SK-N-SH (cell line): ENCODE results near the gene NKD1. TPM values are rescaled to one million over a fixed set of nuclear protein-coding genes. Genes with fewer than 3 reads are reported as not detected.
"Not testable (repeated sequence)": the region's sequence is repeated elsewhere in the genome, so short reads cannot be mapped to it uniquely, and the experiment has no call there.

Experiments
- CTCF ChIA-PET: fragments of 300-600, 350-600 bp; formaldehyde crosslinking; extraction: SDS; loops from one replicate; lab custom pipeline; 2021; lab: Yijun Ruan, JAX
- POLR2A ChIA-PET: fragments of 350-600 bp; sonication (Branson Sonifier 250); formaldehyde crosslinking; extraction: SDS; loops from one replicate; lab custom pipeline; 2020; ENCODE audit warnings: antibody characterized with exemption, inconsistent platforms; lab: Yijun Ruan, JAX
- DNase-seq: peaks from one replicate; pipeline ENCODE4 v3.0.0; 2012
- H2AFZ ChIP-seq: fragments of 200-600 bp; sonication (generic); 2 replicates; pipeline ENCODE4 v1.8.1; 2016; ENCODE audit warnings: antibody characterized with exemption, mild to moderate bottlenecking, low read depth
- H3F3A ChIP-seq: fragments of 200-600 bp; sonication (generic); replicated peaks from 2 replicates; pipeline ENCODE3; 2016; ENCODE audit warnings: antibody characterized with exemption, mild to moderate bottlenecking; ENCODE audit not compliant: insufficient read depth
- H3K27ac ChIP-seq, 2 experiments: fragments of 200-500 bp in 1 of 2; fragments of 200-600 bp in 1 of 2; sonication (Bioruptor generic) in 1 of 2; sonication (generic), shearing (Covaris generic) in 1 of 2; 2 replicates each; pipeline versions ENCODE4 v1.5.1 to v1.6.1; 2014 to 2016; ENCODE audit warnings: low read depth in 2 of 2, inconsistent platforms in 1 of 2, low read length in 1 of 2, mild to moderate bottlenecking in 1 of 2, mixed read lengths in 1 of 2
- H3K27me3 ChIP-seq: fragments of 200-600 bp; sonication (generic), shearing (Covaris generic); 2 replicates; pipeline ENCODE4 v1.6.1; 2016; ENCODE audit warnings: mixed run types; ENCODE audit not compliant: insufficient read depth
- H3K36me3 ChIP-seq, 2 experiments: fragments of 200-500 bp in 1 of 2; fragments of 200-600 bp in 1 of 2; sonication (Bioruptor generic) in 1 of 2; sonication (generic) in 1 of 2; replicated peaks in 1 of 2; 2 replicates each; pipeline versions ENCODE3 to v1.5.1; 2014 to 2016; ENCODE audit warnings: low read length in 1 of 2, mild to moderate bottlenecking in 1 of 2; ENCODE audit not compliant: insufficient read depth in 2 of 2, control insufficient read depth in 1 of 2
- H3K4me1 ChIP-seq, 2 experiments: fragments of 200-500 bp in 1 of 2; fragments of 200-600 bp in 1 of 2; sonication (Bioruptor generic) in 1 of 2; sonication (generic), shearing (Covaris generic) in 1 of 2; 2 replicates each; pipeline versions ENCODE4 v1.5.1 to v1.6.1; 2014 to 2016; ENCODE audit warnings: low read depth in 1 of 2, low read length in 1 of 2, mixed run types in 1 of 2; ENCODE audit not compliant: insufficient read depth in 2 of 2, control insufficient read depth in 1 of 2
- H3K4me2 ChIP-seq: fragments of 200-600 bp; sonication (generic), shearing (Covaris generic); 2 replicates; pipeline ENCODE4 v1.6.1; 2017; ENCODE audit warnings: mixed run types
- H3K4me3 ChIP-seq, 2 experiments: fragments of 200-500 bp in 1 of 2; fragments of 200-600 bp in 1 of 2; sonication (Bioruptor generic) in 1 of 2; sonication (generic), shearing (Covaris generic) in 1 of 2; 2 replicates each; pipeline versions ENCODE4 v1.5.1 to v1.8.1; 2014 to 2016; ENCODE audit warnings: low read depth in 2 of 2, inconsistent platforms in 1 of 2, low read length in 1 of 2, mild to moderate bottlenecking in 1 of 2, mixed read lengths in 1 of 2, moderate library complexity in 1 of 2
- H3K79me2 ChIP-seq: fragments of 200-600 bp; sonication (generic); 2 replicates; pipeline ENCODE4 v1.8.1; 2017; ENCODE audit warnings: mild to moderate bottlenecking; ENCODE audit not compliant: insufficient read depth
- H3K9ac ChIP-seq: fragments of 200-600 bp; sonication (generic); 2 replicates; pipeline ENCODE4 v1.6.1; 2017; ENCODE audit warnings: mixed run types
- H3K9me2 ChIP-seq: fragments of 200-600 bp; sonication (generic); 2 replicates; pipeline ENCODE4 v1.6.1; 2017; ENCODE audit warnings: mixed run types
- H3K9me3 ChIP-seq: fragments of 200-600 bp; sonication (generic); 2 replicates; pipeline ENCODE4 v1.6.1; 2017; ENCODE audit warnings: mixed run types, mild to moderate bottlenecking, moderate library complexity
- H4K20me1 ChIP-seq: fragments of 200-600 bp; sonication (generic); 2 replicates; pipeline ENCODE4 v1.6.1; 2017; ENCODE audit warnings: mild to moderate bottlenecking, mixed run types; ENCODE audit not compliant: insufficient read depth
- EZH2phosphoT487 ChIP-seq: fragments of 200-600 bp; sonication (generic); IDR thresholded peaks from 2 replicates; pipeline ENCODE4 v1.6.1; 2017; ENCODE audit warnings: low read depth, mixed run types, mild to moderate bottlenecking, antibody characterized with exemption, moderate library complexity, borderline replicate concordance
- FOSL2 ChIP-seq: IDR thresholded peaks from 2 replicates; pipeline ENCODE4 v1.4.0; 2012; ENCODE audit warnings: low read depth, mild to moderate bottlenecking, moderate library complexity, borderline replicate concordance
- GABPA ChIP-seq: IDR thresholded peaks from 2 replicates; pipeline ENCODE4 v1.4.0; 2012; ENCODE audit warnings: low read depth, mild to moderate bottlenecking
- JUND ChIP-seq: IDR thresholded peaks from 2 replicates; pipeline ENCODE4 v1.4.0; 2012
- NFIC ChIP-seq: IDR thresholded peaks from 2 replicates; pipeline ENCODE4 v1.4.0; 2012; ENCODE audit warnings: borderline replicate concordance
- NRF1 ChIP-seq: IDR thresholded peaks from 2 replicates; pipeline ENCODE4 v1.6.1; 2012; ENCODE audit warnings: low read depth, mild to moderate bottlenecking, low read length
- RCOR1 ChIP-seq: fragments of 150-350 bp; IDR thresholded peaks from 2 replicates; pipeline ENCODE4 v1.6.1; 2017; ENCODE audit warnings: antibody characterized with exemption, low read length
- SIN3A ChIP-seq: IDR thresholded peaks from 2 replicates; pipeline ENCODE4 v1.6.1; 2012; ENCODE audit warnings: low read depth, mild to moderate bottlenecking, low read length, moderate library complexity, borderline replicate concordance
- SMC3 ChIP-seq: IDR thresholded peaks from 2 replicates; pipeline ENCODE4 v1.6.1; 2012; ENCODE audit warnings: low read depth, low read length, improper control_type of control experiment
- TCF12 ChIP-seq: IDR thresholded peaks from 2 replicates; pipeline ENCODE4 v1.4.0; 2012
- YY1 ChIP-seq: IDR thresholded peaks from 2 replicates; pipeline ENCODE4 v1.4.0; 2012; ENCODE audit warnings: low read depth, mild to moderate bottlenecking
- WGBS: methylation state at CpG from one replicate; pipeline ENCODE4 v1.1.6; 2017; ENCODE audit warnings: low lambda C conversion rate; 5-methylcytosine and 5-hydroxymethylcytosine counted together
- polyA plus RNA-seq, 3 experiments: library from polyadenylated mRNA; depleted of rRNA; stranded (reverse); fragments of >200 nt; gene quantifications; 2 replicates each; pipeline ENCODE4 v1.2.3, GENCODE V29; 2012
- TF ChIP-seq, protein P1 (sequence below): IDR thresholded peaks from 2 replicates; pipeline ENCODE4 v1.4.0; 2012; ENCODE audit warnings: low read depth
- TF ChIP-seq, protein P2 (sequence below): fragments of 200-600 bp; sonication (generic); IDR thresholded peaks from 2 replicates; pipeline ENCODE4 v1.6.1; 2017; ENCODE audit warnings: antibody characterized with exemption, mild to moderate bottlenecking, moderate library complexity
- TF ChIP-seq, protein P3 (sequence below): IDR thresholded peaks from 2 replicates; pipeline ENCODE4 v1.4.0; 2012; ENCODE audit warnings: low read depth, borderline replicate concordance

Gene NKD1
- polyA plus RNA-seq, 1 of the 3 experiments (the other 2 are of a cell fraction), result 0.02 TPM

DNA sequence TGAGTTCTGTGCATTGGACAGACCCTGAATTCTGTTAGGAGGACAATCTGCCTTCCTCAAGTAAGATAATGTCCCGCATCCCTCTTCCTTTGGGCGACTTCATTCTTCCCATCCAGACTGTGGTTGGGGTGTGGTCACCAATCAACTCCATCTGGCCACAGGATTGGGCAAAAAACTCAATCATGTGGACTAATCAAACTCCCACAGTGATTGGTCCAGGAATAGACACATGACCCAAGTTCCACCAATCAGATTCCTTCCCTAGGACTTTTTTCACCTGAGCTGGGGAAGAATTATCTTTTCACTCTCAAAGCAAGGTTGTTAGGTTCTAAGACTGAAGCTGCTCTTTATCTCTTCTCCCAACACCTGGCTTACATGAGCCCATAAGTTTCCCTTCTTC lies 13.2 kb upstream of the NKD1 start:
- Histone ChIP-seq H3K4me1 (peaks cover 0 to 14% of the 10 kb centered on the region in 2 experiments; a peak in 1 of 4 replicates), H3K9me3 (no peaks in the 10 kb centered on the region), H3F3A (no peaks in the 10 kb centered on the region), H3K36me3 (no peaks in the 10 kb centered on the region), H3K9me2 (no peaks in the 10 kb centered on the region), H3K79me2 (no peaks in the 10 kb centered on the region), H3K9ac (no peak overlapping the region), H2AFZ (no peak overlapping the region), H4K20me1 (no peaks in the 10 kb centered on the region), H3K27ac (no peak overlapping the region), H3K4me3 (no peak overlapping the region), H3K4me2 (no peak overlapping the region), H3K27me3 (no peaks in the 10 kb centered on the region)
- TF ChIP-seq, protein P1, sequence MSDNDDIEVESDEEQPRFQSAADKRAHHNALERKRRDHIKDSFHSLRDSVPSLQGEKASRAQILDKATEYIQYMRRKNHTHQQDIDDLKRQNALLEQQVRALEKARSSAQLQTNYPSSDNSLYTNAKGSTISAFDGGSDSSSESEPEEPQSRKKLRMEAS, result no peak
- TF ChIP-seq, protein P2, sequence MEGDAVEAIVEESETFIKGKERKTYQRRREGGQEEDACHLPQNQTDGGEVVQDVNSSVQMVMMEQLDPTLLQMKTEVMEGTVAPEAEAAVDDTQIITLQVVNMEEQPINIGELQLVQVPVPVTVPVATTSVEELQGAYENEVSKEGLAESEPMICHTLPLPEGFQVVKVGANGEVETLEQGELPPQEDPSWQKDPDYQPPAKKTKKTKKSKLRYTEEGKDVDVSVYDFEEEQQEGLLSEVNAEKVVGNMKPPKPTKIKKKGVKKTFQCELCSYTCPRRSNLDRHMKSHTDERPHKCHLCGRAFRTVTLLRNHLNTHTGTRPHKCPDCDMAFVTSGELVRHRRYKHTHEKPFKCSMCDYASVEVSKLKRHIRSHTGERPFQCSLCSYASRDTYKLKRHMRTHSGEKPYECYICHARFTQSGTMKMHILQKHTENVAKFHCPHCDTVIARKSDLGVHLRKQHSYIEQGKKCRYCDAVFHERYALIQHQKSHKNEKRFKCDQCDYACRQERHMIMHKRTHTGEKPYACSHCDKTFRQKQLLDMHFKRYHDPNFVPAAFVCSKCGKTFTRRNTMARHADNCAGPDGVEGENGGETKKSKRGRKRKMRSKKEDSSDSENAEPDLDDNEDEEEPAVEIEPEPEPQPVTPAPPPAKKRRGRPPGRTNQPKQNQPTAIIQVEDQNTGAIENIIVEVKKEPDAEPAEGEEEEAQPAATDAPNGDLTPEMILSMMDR, result no peak
- TF ChIP-seq NRF1 (no peak), FOSL2 (no peak), EZH2phosphoT487 (no peak), JUND (no peak), NFIC (no peak), YY1 (no peak), SMC3 (no peak), TCF12 (no peak), RCOR1 (no peak)
- 47% methylated on average over 2 of the region's 2 CpGs for WGBS
- CTCF ChIA-PET, result interaction anchor here (1.0 to 1.4 kb wide), 2 partner anchors 12 to 162 kb away, joined by 3 to 4 read pairs; no protein-coding TSS in a partner anchor
- POLR2A ChIA-PET, result no interaction called here
- DNase-seq, result no peak

DNA sequence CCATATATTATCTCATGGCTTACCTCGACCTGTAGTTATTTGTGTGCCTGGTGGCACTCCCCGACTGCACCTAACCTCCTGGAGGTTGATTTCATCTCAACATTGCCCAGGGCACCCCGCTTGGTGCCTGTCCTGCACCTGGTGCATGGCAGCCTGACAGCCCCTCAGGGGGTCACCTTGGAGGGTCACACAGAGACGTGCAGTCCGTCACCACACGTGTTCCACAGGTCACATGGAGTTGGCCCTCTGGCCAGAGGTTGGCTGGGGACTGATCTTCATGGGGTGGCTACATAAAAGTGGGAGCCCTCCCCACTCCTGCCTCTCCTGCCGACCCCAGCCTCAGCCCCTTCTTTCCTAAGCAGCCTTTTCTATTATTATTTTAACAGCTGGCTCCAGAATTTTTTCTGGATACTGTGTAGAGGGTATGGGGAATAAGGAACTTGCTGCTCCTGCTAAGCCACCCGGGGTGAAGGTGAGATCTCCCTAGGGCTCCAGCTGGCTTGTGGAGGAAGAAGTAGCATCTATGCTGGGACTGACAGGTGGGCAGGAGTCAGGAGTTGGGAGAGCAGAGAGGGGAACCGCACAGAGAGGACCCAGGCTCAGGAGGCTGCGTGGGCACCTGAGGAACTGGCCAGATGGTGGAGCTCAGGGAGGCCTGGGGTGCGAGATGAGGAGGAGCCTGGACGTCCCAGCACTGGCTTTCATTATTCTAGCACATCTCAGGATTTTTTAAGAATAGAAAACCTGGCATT lies 12.5 kb upstream of the NKD1 start:
- Histone ChIP-seq H4K20me1 (no peaks in the 10 kb centered on the region), H3F3A (no peaks in the 10 kb centered on the region), H3K4me3 (no peak overlapping the region), H3K4me1 (peaks cover 0 to 14% of the 10 kb centered on the region in 2 experiments; a peak in 1 of 4 replicates), H3K9ac (no peak overlapping the region), H3K79me2 (no peaks in the 10 kb centered on the region), H3K27ac (no peak overlapping the region), H3K4me2 (no peak overlapping the region), H3K9me3 (no peaks in the 10 kb centered on the region), H3K27me3 (no peaks in the 10 kb centered on the region), H2AFZ (no peak overlapping the region), H3K36me3 (no peaks in the 10 kb centered on the region), H3K9me2 (no peaks in the 10 kb centered on the region)
- TF ChIP-seq, protein P1, result no peak
- no peak for TF ChIP-seq SMC3
- TF ChIP-seq, protein P3, sequence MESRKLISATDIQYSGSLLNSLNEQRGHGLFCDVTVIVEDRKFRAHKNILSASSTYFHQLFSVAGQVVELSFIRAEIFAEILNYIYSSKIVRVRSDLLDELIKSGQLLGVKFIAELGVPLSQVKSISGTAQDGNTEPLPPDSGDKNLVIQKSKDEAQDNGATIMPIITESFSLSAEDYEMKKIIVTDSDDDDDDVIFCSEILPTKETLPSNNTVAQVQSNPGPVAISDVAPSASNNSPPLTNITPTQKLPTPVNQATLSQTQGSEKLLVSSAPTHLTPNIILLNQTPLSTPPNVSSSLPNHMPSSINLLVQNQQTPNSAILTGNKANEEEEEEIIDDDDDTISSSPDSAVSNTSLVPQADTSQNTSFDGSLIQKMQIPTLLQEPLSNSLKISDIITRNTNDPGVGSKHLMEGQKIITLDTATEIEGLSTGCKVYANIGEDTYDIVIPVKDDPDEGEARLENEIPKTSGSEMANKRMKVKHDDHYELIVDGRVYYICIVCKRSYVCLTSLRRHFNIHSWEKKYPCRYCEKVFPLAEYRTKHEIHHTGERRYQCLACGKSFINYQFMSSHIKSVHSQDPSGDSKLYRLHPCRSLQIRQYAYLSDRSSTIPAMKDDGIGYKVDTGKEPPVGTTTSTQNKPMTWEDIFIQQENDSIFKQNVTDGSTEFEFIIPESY, result no peak
- TF ChIP-seq GABPA, result no peak
- no peak for TF ChIP-seq SIN3A
- DNase-seq, result no peak
- CTCF ChIA-PET, result interaction anchor here (1.0 to 1.7 kb wide), 4 partner anchors 11 to 163 kb away, joined by 3 to 5 read pairs (median 4); no protein-coding TSS in a partner anchor
- WGBS, result 17% methylated on average over 9 of the region's 12 CpGs
- POLR2A ChIA-PET, result no interaction called here

DNA sequence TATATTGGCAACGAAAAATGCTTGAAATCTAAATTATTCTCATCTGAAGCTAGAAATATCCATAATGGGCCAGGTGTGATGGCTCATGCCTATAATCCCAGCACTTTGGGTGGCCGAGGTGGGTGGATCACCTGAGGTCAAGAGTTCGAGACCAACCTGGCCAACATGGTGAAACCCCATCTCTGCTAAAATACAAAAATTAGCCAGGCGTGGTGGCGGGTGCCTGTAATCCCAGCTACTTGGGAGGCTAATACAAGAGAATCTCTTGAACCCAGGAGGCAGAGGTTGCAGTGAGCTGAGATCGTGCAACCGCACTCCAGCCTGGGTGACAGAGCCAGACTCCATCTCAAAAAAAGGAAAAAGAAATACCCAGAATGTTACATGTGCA lies 11.9 kb upstream of the NKD1 start:
- CTCF ChIA-PET, result interaction anchor here (1.0 to 2.8 kb wide), 4 partner anchors 11 to 163 kb away, joined by 3 to 6 read pairs (median 4); no protein-coding TSS in a partner anchor
- H3K9ac ChIP-seq, H3K79me2 ChIP-seq, H3K4me2 ChIP-seq, H3K27ac ChIP-seq, H3F3A ChIP-seq, H3K4me3 ChIP-seq, H3K9me3 ChIP-seq, H3K27me3 ChIP-seq, H3K36me3 ChIP-seq, H3K9me2 ChIP-seq, POLR2A ChIA-PET, DNase-seq, H2AFZ ChIP-seq, H4K20me1 ChIP-seq: not testable (repeated sequence)
- WGBS, result 53% methylated on average over 7 of the region's 7 CpGs
- H3K4me1 ChIP-seq, result peaks cover 0 to 14% of the 10 kb centered on the region in 2 experiments; a peak in 1 of 4 replicates
